IPS-18a (cell line): Measurements from ENCODE around the gene CEACAM19.
"Not testable (repeated sequence)": the region's sequence is repeated elsewhere in the genome, so short reads cannot be mapped to it uniquely, and the experiment has no call there.

ENCODE experiments used
- H3K27ac ChIP-seq: one replicate; pipeline ENCODE4 v1.5.1; 2013; ENCODE audit warnings: low read length
- H3K27me3 ChIP-seq: one replicate; pipeline ENCODE4 v1.6.1; 2013; ENCODE audit warnings: mild to moderate bottlenecking, low read length; ENCODE audit not compliant: control insufficient read depth, insufficient read depth
- H3K36me3 ChIP-seq: one replicate; pipeline ENCODE4 v1.6.1; 2013; ENCODE audit warnings: low read depth, low read length; ENCODE audit not compliant: control insufficient read depth
- H3K4me1 ChIP-seq: one replicate; pipeline ENCODE4 v1.6.1; 2013; ENCODE audit warnings: low read depth, low read length; ENCODE audit not compliant: control insufficient read depth
- H3K4me3 ChIP-seq: one replicate; pipeline ENCODE4 v1.5.1; 2013; ENCODE audit warnings: low read length
- H3K9ac ChIP-seq: one replicate; pipeline ENCODE4 v1.6.1; 2013; ENCODE audit warnings: mild to moderate bottlenecking, low read length, moderate library complexity
- H3K9me3 ChIP-seq: one replicate; pipeline ENCODE4 v1.6.1; 2013; ENCODE audit warnings: low read depth, low read length; ENCODE audit not compliant: control insufficient read depth

CEACAM19 gene

DNA sequence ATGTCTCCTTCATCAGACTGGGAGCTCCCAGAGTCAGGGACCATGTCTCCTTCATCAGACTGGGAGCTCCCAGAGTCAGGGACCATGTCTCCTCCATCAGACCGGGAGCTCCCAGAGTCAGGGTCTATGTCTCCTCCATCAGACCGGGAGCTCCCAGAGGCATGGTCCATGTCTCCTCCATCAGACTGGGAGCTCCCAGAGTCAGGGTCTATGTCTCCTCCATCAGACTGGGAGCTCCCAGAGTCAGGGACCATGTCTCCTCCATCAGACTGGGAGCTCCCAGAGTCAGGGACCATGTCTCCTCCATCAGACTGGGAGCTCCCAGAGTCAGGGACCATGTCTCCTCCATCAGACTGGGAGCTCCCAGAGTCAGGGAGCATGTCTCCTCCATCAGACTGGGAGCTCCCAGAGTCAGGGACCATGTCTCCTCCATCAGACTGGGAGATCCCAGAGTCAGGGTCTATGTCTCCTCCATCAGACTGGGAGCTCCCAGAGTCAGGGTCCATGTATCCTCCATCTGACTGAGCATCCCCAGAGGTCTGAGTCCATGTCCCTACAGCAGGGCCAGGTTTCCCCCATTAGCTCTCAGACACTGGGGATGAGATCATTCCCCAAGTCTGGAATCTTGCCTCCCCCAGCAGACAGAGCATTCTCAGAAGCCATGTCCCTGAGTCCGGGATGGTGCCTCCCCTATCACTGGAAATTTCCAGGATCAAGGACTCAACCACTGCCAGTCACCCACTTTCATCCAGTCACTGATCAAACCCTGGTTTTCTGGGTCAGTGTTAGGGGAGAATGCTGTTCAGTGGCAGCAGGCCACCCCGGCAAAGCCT lies 38.4 kb downstream of the CEACAM19 start:
- not testable (repeated sequence) for H3K9me3 ChIP-seq, H3K36me3 ChIP-seq, H3K27me3 ChIP-seq, H3K4me3 ChIP-seq, H3K9ac ChIP-seq, H3K27ac ChIP-seq, H3K4me1 ChIP-seq

DNA sequence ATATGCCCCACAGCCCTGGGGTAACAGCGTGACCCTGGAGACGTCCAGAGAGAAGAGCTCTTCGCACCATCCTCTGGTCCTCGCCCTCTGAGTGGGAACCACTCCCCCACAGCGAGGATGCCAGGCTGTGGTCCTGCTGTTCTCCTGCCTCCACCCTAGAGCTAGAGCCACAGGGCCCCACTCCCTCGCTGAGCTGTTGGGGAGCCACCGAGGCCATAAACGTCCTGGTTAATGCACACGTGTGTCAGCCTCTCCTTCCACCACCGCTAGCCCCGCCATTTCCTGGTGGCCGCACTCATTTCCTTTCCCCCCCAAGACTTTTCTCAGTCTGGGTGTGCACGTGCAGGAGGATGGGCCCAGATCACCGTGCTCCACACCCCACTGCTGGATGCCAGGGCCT lies 39.2 kb downstream of the CEACAM19 start:
- no peaks in the 10 kb centered on the region for H3K4me1 ChIP-seq
- H3K27me3 ChIP-seq: no peaks in the 10 kb centered on the region
- no peaks in the 10 kb centered on the region for H3K36me3 ChIP-seq
- H3K27ac ChIP-seq: no peak overlapping the region
- no peak overlapping the region for H3K4me3 ChIP-seq
- H3K9ac ChIP-seq: no peak overlapping the region
- H3K9me3 ChIP-seq: no peaks in the 10 kb centered on the region

DNA sequence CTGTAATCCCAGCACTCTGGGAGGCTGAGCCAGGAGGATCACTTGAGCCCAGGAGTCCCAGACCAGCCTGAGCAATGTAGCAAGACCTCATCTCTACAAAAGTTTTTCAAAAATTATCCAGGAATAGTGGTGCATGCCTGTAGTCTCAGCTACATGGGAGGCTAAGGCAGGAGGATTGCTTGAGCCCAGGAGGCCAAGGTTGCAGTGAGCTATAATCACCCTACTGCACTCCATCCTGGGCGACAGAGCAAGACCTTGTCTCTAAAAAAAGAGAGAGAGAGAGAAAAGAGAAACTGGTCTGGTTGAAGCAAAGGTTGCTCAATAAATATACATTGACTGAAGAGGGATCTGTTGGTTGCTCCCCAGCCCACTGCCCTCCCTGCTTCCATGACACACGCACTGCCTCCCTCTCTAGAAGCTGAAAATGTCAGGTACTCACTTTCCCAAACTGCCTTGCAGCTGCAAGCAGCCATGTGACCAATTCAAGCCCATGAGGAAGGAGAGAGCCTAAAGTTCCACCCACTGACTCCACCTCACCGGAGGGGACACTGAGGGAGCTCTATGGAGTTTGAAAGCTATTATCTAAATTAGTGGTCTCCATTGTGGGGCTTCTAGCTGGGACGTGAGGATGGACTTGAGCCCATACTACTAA lies 41.7 kb downstream of the CEACAM19 start:
- Histone ChIP-seq H3K27ac (no peak overlapping the region), H3K4me1 (no peaks in the 10 kb centered on the region), H3K36me3 (no peaks in the 10 kb centered on the region), H3K27me3 (no peaks in the 10 kb centered on the region), H3K4me3 (no peak overlapping the region), H3K9ac (no peak overlapping the region), H3K9me3 (no peaks in the 10 kb centered on the region)

DNA sequence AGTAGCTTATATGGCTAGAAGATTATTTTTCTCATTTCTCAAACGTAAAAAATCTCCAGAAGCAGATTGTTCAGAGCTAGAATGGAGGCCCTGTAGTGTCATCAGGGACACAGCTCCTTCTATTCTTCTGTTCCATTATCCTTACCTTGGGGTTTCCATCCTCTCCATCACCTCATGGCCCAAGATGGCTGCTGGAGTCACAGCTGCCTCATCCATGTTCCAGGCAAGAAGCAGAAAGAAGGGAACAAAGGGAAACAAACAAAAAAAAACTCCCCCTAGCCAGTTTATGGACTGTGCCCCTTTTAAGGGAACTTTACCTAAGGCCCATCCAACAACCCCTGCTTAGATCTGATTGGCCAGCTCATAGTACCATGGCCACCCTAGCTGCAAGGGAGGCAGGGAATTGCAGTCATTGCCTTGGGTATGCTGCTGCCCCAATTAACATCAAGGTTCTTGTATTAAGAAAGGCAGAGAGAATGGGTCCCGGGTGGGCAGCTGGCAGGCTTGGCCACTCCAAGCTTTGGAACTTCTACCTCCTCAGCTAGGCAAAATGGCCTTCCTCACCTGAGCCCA lies 43.4 kb downstream of the CEACAM19 start:
- H3K4me1 ChIP-seq: peaks cover 5% of the 10 kb centered on the region
- H3K9me3 ChIP-seq: no peaks in the 10 kb centered on the region
- H3K9ac ChIP-seq: no peak overlapping the region
- no peak overlapping the region for H3K27ac ChIP-seq
- H3K27me3 ChIP-seq: no peaks in the 10 kb centered on the region
- no peaks in the 10 kb centered on the region for H3K36me3 ChIP-seq
- H3K4me3 ChIP-seq: no peak overlapping the region

DNA sequence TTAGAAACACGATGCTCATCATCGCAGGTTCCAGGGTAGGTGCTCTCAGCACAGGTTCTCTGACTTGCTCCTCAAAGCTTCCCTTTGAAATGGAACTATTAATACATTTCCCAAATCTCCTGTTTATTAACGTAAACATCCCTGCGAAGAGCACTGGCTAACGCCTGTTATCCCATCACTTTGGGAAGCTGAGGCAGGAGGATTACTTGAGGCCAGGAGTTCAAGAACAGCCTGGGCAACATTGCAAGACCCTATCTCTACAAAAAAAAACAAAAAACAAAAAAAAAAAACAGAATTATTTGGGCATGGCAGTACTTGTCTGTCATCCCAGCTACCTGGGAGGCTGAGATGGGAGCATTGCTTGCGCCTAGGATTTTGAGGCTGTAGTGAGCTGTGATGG lies 46.3 kb downstream of the CEACAM19 start:
- no peak overlapping the region for H3K27ac ChIP-seq
- no peaks in the 10 kb centered on the region for H3K9me3 ChIP-seq
- H3K9ac ChIP-seq: no peak overlapping the region
- H3K4me1 ChIP-seq: peaks cover 5% of the 10 kb centered on the region
- no peaks in the 10 kb centered on the region for H3K36me3 ChIP-seq
- no peak overlapping the region for H3K4me3 ChIP-seq
- H3K27me3 ChIP-seq: no peaks in the 10 kb centered on the region

DNA sequence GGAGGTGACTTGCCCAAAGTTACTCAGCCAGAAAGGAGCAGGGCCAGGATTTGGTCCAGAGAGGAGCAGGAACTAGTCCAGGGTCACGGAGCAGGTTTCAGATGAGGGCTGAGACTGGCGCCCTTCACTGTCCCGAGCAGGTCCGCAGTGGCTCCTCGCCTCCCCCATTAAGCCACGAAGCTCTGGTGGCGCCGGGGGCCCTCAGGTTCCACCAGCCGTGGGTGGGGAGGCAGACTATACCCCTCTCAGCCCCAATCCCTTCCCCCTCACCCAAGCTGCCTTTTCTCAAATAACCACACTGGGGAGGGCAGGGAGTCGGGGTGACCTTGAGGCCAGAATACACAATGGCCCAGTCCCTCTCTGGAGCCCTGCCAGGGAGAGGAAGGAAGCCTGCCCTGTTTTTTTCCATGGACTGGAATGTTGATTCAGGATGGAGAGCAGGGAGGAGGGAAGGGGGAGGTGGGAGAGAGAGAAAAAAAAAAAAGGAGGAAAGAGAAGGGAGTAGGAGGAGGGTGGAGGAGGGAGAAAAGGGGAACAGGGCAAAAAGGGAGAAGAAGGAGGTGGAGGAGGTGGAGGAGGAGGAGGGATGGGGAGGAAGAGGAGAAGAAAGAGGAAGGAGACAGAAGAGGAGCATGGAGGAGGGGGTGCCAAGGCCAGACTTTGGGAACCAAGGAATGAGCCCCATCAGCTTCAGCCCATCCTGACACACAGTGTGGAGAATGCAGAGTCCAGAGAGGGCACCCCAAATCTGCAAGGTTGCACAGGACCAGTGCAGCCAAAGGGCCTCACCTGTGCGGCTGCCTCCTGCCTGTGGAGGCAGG lies 47.4 kb downstream of the CEACAM19 start:
- peak overlapping the region; percentile 92 for H3K27ac ChIP-seq
- H3K9ac ChIP-seq: peak overlapping the region; percentile 76
- H3K4me3 ChIP-seq: peak overlapping the region; percentile 34

DNA sequence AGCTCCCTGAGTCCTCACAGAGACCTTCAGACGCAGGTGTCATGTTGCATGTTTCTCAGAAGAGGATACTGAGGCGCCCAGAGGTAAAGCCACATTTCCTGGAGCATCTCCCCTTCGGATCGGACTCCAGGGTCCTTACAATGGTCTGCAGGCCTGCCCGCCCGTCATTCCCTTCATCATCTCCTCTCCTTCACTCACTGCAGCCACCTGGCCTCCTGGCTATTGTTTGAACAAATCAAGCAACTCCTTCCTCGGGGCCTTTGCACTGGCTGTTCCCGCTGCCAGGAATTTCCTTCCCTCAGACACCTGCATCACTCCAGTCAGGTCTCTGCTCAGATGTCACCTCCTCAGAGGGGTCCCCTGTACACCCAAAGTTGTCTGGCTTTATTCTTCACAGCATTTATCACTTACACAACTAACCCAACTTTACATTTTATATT lies 48.0 kb downstream of the CEACAM19 start:
- no peaks in the 10 kb centered on the region for H3K36me3 ChIP-seq
- H3K4me1 ChIP-seq: peaks cover 5% of the 10 kb centered on the region
- H3K4me3 ChIP-seq: no peak overlapping the region
- H3K9ac ChIP-seq: peak overlapping the region; percentile 76
- H3K27me3 ChIP-seq: no peaks in the 10 kb centered on the region
- H3K27ac ChIP-seq: peak overlapping the region; percentile 27
- H3K9me3 ChIP-seq: no peaks in the 10 kb centered on the region

More for the DNA sequence above, 47.4 kb downstream of the CEACAM19 start:
- Histone ChIP-seq H3K9me3 (no peaks in the 10 kb centered on the region), H3K36me3 (no peaks in the 10 kb centered on the region), H3K27me3 (no peaks in the 10 kb centered on the region), H3K4me1 (peaks cover 5% of the 10 kb centered on the region)

DNA sequence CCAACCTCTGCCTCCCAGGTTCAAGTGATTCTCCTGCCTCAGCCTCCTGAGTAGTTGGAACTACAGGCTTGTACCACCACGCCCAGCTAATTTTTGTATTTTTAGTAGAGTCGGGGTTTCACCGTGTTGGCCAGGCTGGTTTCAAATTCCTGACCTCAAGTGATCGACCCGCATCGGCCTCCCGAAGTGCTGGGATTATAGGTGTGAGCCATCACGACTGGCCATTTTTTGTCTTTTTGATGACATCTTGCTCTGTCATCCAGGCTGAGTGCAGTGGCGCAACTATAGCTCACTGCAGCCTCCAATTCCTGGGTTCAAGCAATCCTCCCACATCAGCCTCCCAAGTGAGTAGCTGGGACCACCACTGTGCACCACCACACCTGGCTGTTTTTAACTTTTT lies 49.1 kb downstream of the CEACAM19 start:
- not testable (repeated sequence) for H3K9me3 ChIP-seq, H3K9ac ChIP-seq, H3K4me3 ChIP-seq, H3K27me3 ChIP-seq, H3K4me1 ChIP-seq, H3K36me3 ChIP-seq, H3K27ac ChIP-seq

DNA sequence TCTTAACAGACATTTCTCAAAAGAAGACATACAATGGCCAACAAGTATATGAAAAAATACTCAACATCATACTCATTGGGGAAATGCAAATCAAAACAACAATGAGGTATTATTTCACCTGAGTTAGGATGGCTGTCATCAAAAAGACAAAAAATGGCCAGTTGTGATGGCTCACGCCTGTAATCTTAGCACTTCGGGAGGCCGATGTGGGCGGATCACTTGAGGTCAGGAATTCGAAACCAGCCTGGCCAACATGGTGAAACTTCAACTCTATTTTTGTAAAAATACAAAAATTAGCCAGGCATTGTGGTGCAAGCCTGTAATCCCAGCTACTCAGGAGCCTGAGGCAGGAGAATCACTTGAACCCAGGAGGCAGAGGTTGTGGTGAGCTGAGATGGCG lies 49.7 kb downstream of the CEACAM19 start:
- Histone ChIP-seq H3K27ac (no peak overlapping the region), H3K4me1 (peaks cover 5% of the 10 kb centered on the region), H3K9ac (no peak overlapping the region)

DNA sequence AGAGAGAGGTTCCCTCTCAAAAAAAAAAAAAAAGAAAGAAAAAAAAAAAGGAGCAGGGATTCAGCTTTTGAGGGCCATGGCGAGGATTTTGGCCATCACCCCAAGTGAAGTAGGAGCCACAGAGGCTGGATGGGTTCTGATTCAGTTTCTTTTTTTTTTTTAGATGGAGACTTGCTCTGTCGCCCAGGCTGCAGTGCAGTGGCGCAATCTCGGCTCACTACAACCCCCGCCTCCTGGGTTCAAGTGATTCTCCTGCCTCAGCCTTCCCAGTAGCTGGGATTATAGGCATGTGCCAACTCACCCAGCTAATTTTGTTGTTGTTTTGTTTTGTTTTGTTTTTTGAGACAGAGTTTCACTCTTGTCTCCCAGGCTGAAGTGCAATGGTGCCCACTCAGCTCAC lies 50.1 kb downstream of the CEACAM19 start:
- not testable (repeated sequence) for H3K4me1 ChIP-seq, H3K36me3 ChIP-seq, H3K9ac ChIP-seq, H3K9me3 ChIP-seq, H3K4me3 ChIP-seq, H3K27me3 ChIP-seq, H3K27ac ChIP-seq

More for the DNA sequence above, 49.7 kb downstream of the CEACAM19 start:
- H3K9me3 ChIP-seq: no peaks in the 10 kb centered on the region
- no peaks in the 10 kb centered on the region for H3K36me3 ChIP-seq
- peaks cover 4% of the 10 kb centered on the region for H3K27me3 ChIP-seq
- no peak overlapping the region for H3K4me3 ChIP-seq
